Stomach (tissue), 9 donors: ENCODE results near the gene HES5. TPM values are rescaled to one million over a fixed set of nuclear protein-coding genes. Genes with fewer than 3 reads are reported as not detected.

Experiments
- DNase-seq, 2 donors: peaks; one replicate each; pipeline versions ENCODE4 v3.0.0 to v3.0.0-alpha.2; 2013 to 2019
- H3K27ac ChIP-seq, 5 donors: fragments of 200-600 bp in 4 of 5; sonication (generic) in 4 of 5; one replicate each; pipeline ENCODE4 v1.5.1; 2013 to 2019; ENCODE audit warnings: mild to moderate bottlenecking in 1 of 5, moderate library complexity in 1 of 5
- H3K27me3 ChIP-seq, 3 donors: fragments of 200-600 bp; sonication (generic); one replicate each; pipeline ENCODE4 v1.5.1; 2017 to 2019; ENCODE audit warnings: mixed run types in 1 of 3
- H3K36me3 ChIP-seq, 4 donors: fragments of 200-600 bp; sonication (generic); 1 replicate in 3 of 4; 2 replicates in 1 of 4; pipeline ENCODE4 v1.5.1; 2016 to 2019
- H3K4me1 ChIP-seq, 4 donors: fragments of 200-600 bp; sonication (generic); one replicate each; pipeline ENCODE4 v1.5.1; 2016 to 2019
- H3K4me3 ChIP-seq, 4 donors: fragments of 200-600 bp; sonication (generic) in 3 of 4; one replicate each; pipeline ENCODE4 v1.5.1; 2016 to 2019; ENCODE audit warnings: mild to moderate bottlenecking in 1 of 4
- H3K9me3 ChIP-seq, 4 donors: fragments of 200-600 bp; sonication (generic); one replicate each; pipeline ENCODE4 v1.5.1; 2016 to 2019
- EP300 ChIP-seq: sonication (generic); formaldehyde crosslinking; IDR thresholded peaks from one replicate; pipeline ENCODE4 v1.6.1; 2017; ENCODE audit warnings: antibody characterized with exemption
- POLR2A ChIP-seq, 4 donors: fragments of 450-650 bp; IDR thresholded peaks; one replicate each; pipeline ENCODE4 v1.6.1; 2016; ENCODE audit warnings: antibody characterized with exemption in 4 of 4, control low read depth in 2 of 4, mild to moderate bottlenecking in 1 of 4, moderate library complexity in 1 of 4
- POLR2AphosphoS5 ChIP-seq, 3 donors: sonication (generic); formaldehyde crosslinking; IDR thresholded peaks; one replicate each; pipeline ENCODE4 v1.6.1; 2016; ENCODE audit warnings: antibody characterized with exemption in 3 of 3
- WGBS, 5 donors: extraction: QIAGEN DNeasy Blood & Tissue Kit in 3 of 5; methylation state at CpG; one replicate each; pipeline versions ENCODE4 v1.1.5 to v1.1.7; 2013 to 2018; 5-methylcytosine and 5-hydroxymethylcytosine counted together
- intact Hi-C: fragments of 100-400 bp; cut with DNase I; formaldehyde crosslinking; loops from one replicate; pipeline ENCODE4 v1.15.1; 2023; ENCODE audit warnings: low total_unique reads
- polyA plus RNA-seq, 3 donors: library from polyadenylated mRNA; stranded (reverse); fragments of 200-250 nt; gene quantifications; one replicate each; pipeline ENCODE4 v1.2.3, GENCODE V29; 2013
- total RNA-seq, 5 donors: library from RNA; depleted of rRNA; stranded (reverse); fragments of >200 nt; gene quantifications; one replicate each; pipeline versions ENCODE4 v1.1.0 to v1.2.3, GENCODE V29; 2014 to 2016
- TF ChIP-seq, protein P1 (sequence below), 7 experiments: fragments of 450-650 bp in 4 of 7; fragments of 200-600 bp in 3 of 7; sonication (generic) in 3 of 7; IDR thresholded peaks; one replicate each; pipeline ENCODE4 v1.5.1; 2016 to 2019; ENCODE audit warnings: antibody characterized with exemption in 7 of 7, control low read depth in 2 of 7, mild to moderate bottlenecking in 1 of 7
- donor health status: healthy with polysubstance abuse.
- donor health status: Bipolar disorder and iron deficiency.
- donor health status: healthy.

HES5 gene
- total and polyA plus RNA-seq, 8 donors = 0.25 to 9.6 TPM; not detected in 6

DNA sequence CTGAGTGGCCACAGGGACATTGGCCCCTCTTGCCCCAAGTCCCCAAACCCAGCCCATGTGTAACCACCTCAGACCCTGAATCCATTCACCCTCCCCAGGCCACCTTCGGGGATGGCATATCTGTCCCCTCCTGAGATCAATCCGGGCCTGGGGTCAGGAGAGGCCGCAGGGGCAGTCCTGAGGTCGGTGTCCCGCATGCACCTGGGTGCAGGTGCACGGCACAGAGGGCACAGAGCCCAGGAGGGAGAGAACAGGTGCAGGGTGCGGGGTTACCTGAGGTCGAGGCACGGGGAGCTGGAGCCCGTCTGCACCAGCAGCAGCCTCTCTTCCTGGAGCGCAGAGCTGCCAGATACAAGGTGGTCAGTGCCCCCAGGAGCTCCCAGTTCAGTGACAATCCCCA lies 20.5 kb downstream of the HES5 start:
- intact Hi-C loops = no loop called here
- H3K36me3 ChIP-seq = peaks cover 64 to 76% (median 73%) of the 10 kb centered on the region in 4 donors
- TF ChIP-seq, protein P1, sequence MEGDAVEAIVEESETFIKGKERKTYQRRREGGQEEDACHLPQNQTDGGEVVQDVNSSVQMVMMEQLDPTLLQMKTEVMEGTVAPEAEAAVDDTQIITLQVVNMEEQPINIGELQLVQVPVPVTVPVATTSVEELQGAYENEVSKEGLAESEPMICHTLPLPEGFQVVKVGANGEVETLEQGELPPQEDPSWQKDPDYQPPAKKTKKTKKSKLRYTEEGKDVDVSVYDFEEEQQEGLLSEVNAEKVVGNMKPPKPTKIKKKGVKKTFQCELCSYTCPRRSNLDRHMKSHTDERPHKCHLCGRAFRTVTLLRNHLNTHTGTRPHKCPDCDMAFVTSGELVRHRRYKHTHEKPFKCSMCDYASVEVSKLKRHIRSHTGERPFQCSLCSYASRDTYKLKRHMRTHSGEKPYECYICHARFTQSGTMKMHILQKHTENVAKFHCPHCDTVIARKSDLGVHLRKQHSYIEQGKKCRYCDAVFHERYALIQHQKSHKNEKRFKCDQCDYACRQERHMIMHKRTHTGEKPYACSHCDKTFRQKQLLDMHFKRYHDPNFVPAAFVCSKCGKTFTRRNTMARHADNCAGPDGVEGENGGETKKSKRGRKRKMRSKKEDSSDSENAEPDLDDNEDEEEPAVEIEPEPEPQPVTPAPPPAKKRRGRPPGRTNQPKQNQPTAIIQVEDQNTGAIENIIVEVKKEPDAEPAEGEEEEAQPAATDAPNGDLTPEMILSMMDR (IDR thresholded peaks at IDR 0.05) = no peak
- TF ChIP-seq POLR2A (IDR thresholded peaks at IDR 0.05) (no peak), POLR2AphosphoS5 (IDR thresholded peaks at IDR 0.05) (no peak), EP300 (no peak)
- peaks cover 0 to 19% (median 18%) of the 10 kb centered on the region in 3 donors for H3K27me3 ChIP-seq
- H3K4me3 ChIP-seq = no peak overlapping the region
- no peaks in the 10 kb centered on the region for H3K9me3 ChIP-seq
- 82 to 93% (median 84%) methylated on average over 10 to 11 of the region's 11 CpGs for WGBS, 5 donors
- H3K27ac ChIP-seq = no peak overlapping the region
- no peak for DNase-seq
- H3K4me1 ChIP-seq = peaks cover 0 to 23% (median 2%) of the 10 kb centered on the region in 4 donors

DNA sequence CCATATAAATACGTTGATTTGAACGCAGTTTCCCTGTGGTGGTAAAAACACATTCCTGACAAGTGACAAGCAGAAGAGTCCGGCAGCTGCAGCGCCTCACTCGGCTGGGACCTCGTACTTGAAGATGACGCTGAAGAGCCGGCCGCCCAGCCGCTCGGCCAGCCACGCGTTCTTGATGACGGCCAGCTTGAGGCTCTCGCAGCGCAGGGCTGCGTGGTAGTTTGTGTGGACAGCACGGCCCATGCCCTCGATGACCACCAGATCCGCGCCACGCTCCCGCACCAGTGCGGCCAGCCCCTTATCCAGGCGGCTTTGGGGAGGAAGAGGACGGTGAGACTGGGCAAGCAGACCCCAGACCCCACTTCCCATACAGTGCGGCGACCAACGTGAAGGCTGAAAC lies 21.3 kb downstream of the HES5 start:
- Histone ChIP-seq H3K27ac (no peak overlapping the region), H3K36me3 (peaks cover 57 to 67% (median 65%) of the 10 kb centered on the region in 4 donors), H3K9me3 (no peaks in the 10 kb centered on the region), H3K4me1 (peaks cover 0 to 32% (median 4%) of the 10 kb centered on the region in 4 donors), H3K4me3 (no peak overlapping the region), H3K27me3 (peaks cover 4 to 28% (median 26%) of the 10 kb centered on the region in 3 donors)
- intact Hi-C loops = no loop called here
- 93 to 95% (median 94%) methylated on average over 23 to 29 of the region's 29 CpGs for WGBS, 5 donors
- DNase-seq = no peak
- TF ChIP-seq EP300 = no peak

DNA sequence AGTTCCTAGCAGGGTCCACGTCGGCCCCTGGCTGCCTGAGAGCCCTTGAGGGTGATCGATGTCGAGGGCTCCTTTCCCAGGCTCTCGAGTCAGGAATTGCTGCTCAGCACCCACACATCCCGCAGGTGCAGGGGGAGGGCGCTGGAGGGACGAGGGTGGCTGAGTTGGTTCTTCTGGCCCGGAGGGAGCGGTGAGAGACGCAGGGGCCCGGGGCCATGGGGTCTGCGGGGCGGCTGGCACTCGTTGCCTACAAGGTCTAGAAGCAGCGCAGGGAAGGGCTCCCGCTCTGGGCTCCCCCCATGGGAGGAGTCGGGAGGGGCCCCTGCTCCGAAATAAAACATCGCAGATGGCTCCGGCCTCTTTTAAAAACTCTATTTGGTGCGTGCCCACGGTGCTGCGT lies 21.9 kb downstream of the HES5 start:
- Histone ChIP-seq H3K27ac (no peak overlapping the region), H3K9me3 (no peaks in the 10 kb centered on the region), H3K4me3 (no peak overlapping the region), H3K4me1 (peaks cover 0 to 32% (median 4%) of the 10 kb centered on the region in 4 donors), H3K27me3 (peaks cover 4 to 33% (median 32%) of the 10 kb centered on the region in 3 donors), H3K36me3 (peaks cover 51 to 62% (median 59%) of the 10 kb centered on the region in 4 donors)
- DNase-seq = no peak
- intact Hi-C loops = no loop called here
- TF ChIP-seq, protein P1 (IDR thresholded peaks at IDR 0.05) = no peak
- no peak for TF ChIP-seq POLR2A (IDR thresholded peaks at IDR 0.05)
- no peak for TF ChIP-seq POLR2AphosphoS5 (IDR thresholded peaks at IDR 0.05)
- TF ChIP-seq EP300 = no peak
- 84 to 89% (median 87%) methylated on average over 9 to 24 of the region's 24 CpGs for WGBS, 5 donors

DNA sequence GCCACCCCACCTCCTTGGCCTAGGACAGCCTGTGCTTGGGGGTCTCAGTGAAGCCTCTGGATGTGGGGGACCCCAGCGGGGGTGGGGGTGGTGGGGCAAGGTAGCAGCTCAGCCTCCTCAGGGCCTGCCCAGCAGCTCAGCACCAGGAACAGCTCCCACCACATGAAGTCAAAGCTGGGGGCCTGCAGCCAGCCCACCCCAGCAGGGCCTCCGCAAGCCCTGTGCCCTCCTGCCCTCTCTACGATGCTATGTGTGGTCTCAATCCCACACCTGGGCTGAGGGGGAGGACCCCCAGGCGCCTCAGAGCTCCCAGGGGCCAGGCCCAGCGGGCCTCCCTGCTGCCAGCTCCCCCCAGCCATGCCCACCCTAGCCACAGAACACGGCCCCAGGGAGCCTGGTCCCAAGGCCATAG lies 22.3 kb downstream of the HES5 start:
- intact Hi-C loops = no loop called here
- H3K4me1 ChIP-seq = peaks cover 0 to 32% (median 4%) of the 10 kb centered on the region in 4 donors
- no peak for DNase-seq
- no peaks in the 10 kb centered on the region for H3K9me3 ChIP-seq
- WGBS, 5 donors = 86 to 91% (median 90%) methylated on average over 6 of the region's 6 CpGs; no CpG with 5 or more reads in 1 of the 5 donors
- no peak overlapping the region for H3K27ac ChIP-seq
- peaks cover 47 to 57% (median 55%) of the 10 kb centered on the region in 4 donors for H3K36me3 ChIP-seq
- no peak for TF ChIP-seq EP300
- TF ChIP-seq POLR2AphosphoS5 (IDR thresholded peaks at IDR 0.05) = no peak
- TF ChIP-seq POLR2A (IDR thresholded peaks at IDR 0.05) = no peak
- TF ChIP-seq, protein P1 (IDR thresholded peaks at IDR 0.05) = no peak
- H3K4me3 ChIP-seq = no peak overlapping the region
- peaks cover 4 to 36% (median 36%) of the 10 kb centered on the region in 3 donors for H3K27me3 ChIP-seq

DNA sequence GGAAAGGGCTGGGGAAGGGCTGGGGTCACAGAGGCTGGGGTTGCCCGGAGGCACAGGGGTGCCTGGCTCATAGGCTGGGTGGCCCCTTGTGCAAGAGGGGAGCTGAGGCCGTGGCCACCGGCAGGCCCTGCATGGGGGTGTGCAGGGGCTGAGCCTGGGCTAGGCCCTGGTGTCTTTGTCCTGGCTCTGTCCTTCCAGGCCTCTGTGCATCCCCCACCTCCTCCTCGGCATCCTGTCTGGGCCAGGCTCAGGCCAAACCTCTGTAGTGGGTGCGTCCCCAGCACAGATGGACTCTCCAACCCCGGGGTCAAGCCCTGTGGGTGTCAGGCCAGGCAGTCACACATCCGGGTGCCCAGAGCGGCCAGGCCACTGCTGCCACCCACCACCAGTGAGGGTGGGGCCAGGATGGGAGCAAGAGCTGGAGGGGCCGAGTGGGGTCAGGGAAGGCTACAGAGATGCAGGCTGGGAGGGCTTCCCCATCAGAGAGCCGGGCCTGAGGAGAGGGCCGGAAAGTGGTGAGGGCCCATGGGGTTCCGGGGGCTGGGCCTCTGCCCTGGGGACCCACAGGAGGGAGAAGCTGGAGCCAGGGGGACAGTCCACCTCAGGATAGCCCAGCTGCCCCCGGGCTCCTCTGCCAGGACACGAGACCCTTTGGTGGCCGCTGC lies 23.0 kb downstream of the HES5 start:
- no peaks in the 10 kb centered on the region for H3K9me3 ChIP-seq
- TF ChIP-seq POLR2A (IDR thresholded peaks at IDR 0.05) (no peak), EP300 (no peak), POLR2AphosphoS5 (IDR thresholded peaks at IDR 0.05) (no peak)
- TF ChIP-seq, protein P1 (IDR thresholded peaks at IDR 0.05) = no peak
- H3K4me3 ChIP-seq = no peak overlapping the region
- intact Hi-C loops = no loop called here
- H3K27me3 ChIP-seq = peaks cover 4 to 43% (median 43%) of the 10 kb centered on the region in 3 donors
- DNase-seq = no peak
- no peak overlapping the region for H3K27ac ChIP-seq
- 35 to 68% (median 55%) methylated on average over 5 to 15 of the region's 15 CpGs for WGBS, 5 donors
- peaks cover 40 to 50% (median 48%) of the 10 kb centered on the region in 4 donors for H3K36me3 ChIP-seq
- peaks cover 0 to 32% (median 4%) of the 10 kb centered on the region in 4 donors for H3K4me1 ChIP-seq
